ENCODE data around the gene TNF. TPM values are rescaled to one million over a fixed set of nuclear protein-coding genes. Genes with fewer than 3 reads are reported as not detected.

Gene TNF
- total RNA-seq, 1 experiment from 2014 or later: 0.17 TPM

GRCh38 chr6:31573239-31574105, 1.9 kb upstream of the TNF start:
- Histone ChIP-seq H3K9me3 (ENCODE audit: low read depth, low read length, poor library complexity, severe bottlenecking) (no peaks in the 10 kb centered on the region), H3K36me3 (ENCODE audit: insufficient read depth, low read length, poor library complexity, severe bottlenecking) (no peaks in the 10 kb centered on the region), H3K27ac (ENCODE audit: low read depth, low read length, poor library complexity, severe bottlenecking) (no peak overlapping the region), H3K4me1 (ENCODE audit: insufficient read depth, low read length, poor library complexity, severe bottlenecking) (peaks cover 5% of the 10 kb centered on the region), H3K4me3 (ENCODE audit: low read depth, low read length, poor library complexity, severe bottlenecking) (no peak overlapping the region), H3K27me3 (replicated peaks; ENCODE audit: insufficient read depth, low read depth, low read length, poor library complexity) (no peaks in the 10 kb centered on the region)
- intact Hi-C loops (cut with micrococcal nuclease; ENCODE audit: unreplicated experiment): no loop called here
- CTCF ChIA-PET: no interaction called here
- TF ChIP-seq EZH2 (IDR thresholded peaks at IDR 0.05; ENCODE audit: borderline replicate concordance, low read depth, low read length, poor library complexity, severe bottlenecking): no peak
- POLR2A ChIA-PET (ENCODE audit: low non-redundant PET): no interaction called here
- BruUV-seq (replicated peaks): no TSS peak
- DNase-seq (ENCODE audit: low spot score): no peak

GRCh38 chr6:31574106-31575061, 981 bp upstream of the TNF start:
- no peaks in the 10 kb centered on the region for H3K36me3 ChIP-seq (ENCODE audit: insufficient read depth, low read length, poor library complexity, severe bottlenecking)
- ChIA-PET CTCF (no interaction called here), POLR2A (ENCODE audit: low non-redundant PET) (no interaction called here)
- no peaks in the 10 kb centered on the region for H3K9me3 ChIP-seq (ENCODE audit: low read depth, low read length, poor library complexity, severe bottlenecking)
- H3K27me3 ChIP-seq (replicated peaks; ENCODE audit: insufficient read depth, low read depth, low read length, poor library complexity): no peaks in the 10 kb centered on the region
- no peak for TF ChIP-seq EZH2 (IDR thresholded peaks at IDR 0.05; ENCODE audit: borderline replicate concordance, low read depth, low read length, poor library complexity, severe bottlenecking)
- no peak for TF ChIP-seq CTCF (conservative IDR thresholded peaks at IDR 0.05; ENCODE audit: low read depth, low read length)
- H3K4me3 ChIP-seq (ENCODE audit: low read depth, low read length, poor library complexity, severe bottlenecking): no peak overlapping the region
- H3K27ac ChIP-seq (ENCODE audit: low read depth, low read length, poor library complexity, severe bottlenecking): no peak overlapping the region
- DNase-seq (ENCODE audit: low spot score): no peak
- BruUV-seq (replicated peaks): no TSS peak
- peaks cover 5% of the 10 kb centered on the region for H3K4me1 ChIP-seq (ENCODE audit: insufficient read depth, low read length, poor library complexity, severe bottlenecking)
- intact Hi-C loops (cut with micrococcal nuclease; ENCODE audit: unreplicated experiment): no loop called here

GRCh38 chr6:31575952-31576685, 754 bp downstream of the TNF start:
- intact Hi-C loops (cut with micrococcal nuclease; ENCODE audit: unreplicated experiment): no loop called here
- H3K27me3 ChIP-seq (replicated peaks; ENCODE audit: insufficient read depth, low read depth, low read length, poor library complexity): no peaks in the 10 kb centered on the region
- CTCF ChIA-PET: no interaction called here
- no TSS peak for BruUV-seq (replicated peaks)
- peak; percentile 45 for DNase-seq (ENCODE audit: low spot score)
- peaks cover 5% of the 10 kb centered on the region for H3K4me1 ChIP-seq (ENCODE audit: insufficient read depth, low read length, poor library complexity, severe bottlenecking)
- no peak overlapping the region for H3K4me3 ChIP-seq (ENCODE audit: low read depth, low read length, poor library complexity, severe bottlenecking)
- no peaks in the 10 kb centered on the region for H3K36me3 ChIP-seq (ENCODE audit: insufficient read depth, low read length, poor library complexity, severe bottlenecking)
- H3K27ac ChIP-seq (ENCODE audit: low read depth, low read length, poor library complexity, severe bottlenecking): no peak overlapping the region
- no peaks in the 10 kb centered on the region for H3K9me3 ChIP-seq (ENCODE audit: low read depth, low read length, poor library complexity, severe bottlenecking)
- TF ChIP-seq CTCF (conservative IDR thresholded peaks at IDR 0.05; ENCODE audit: low read depth, low read length): no peak
- TF ChIP-seq EZH2 (IDR thresholded peaks at IDR 0.05; ENCODE audit: borderline replicate concordance, low read depth, low read length, poor library complexity, severe bottlenecking): no peak
- POLR2A ChIA-PET (ENCODE audit: low non-redundant PET): no interaction called here

All from A673 (cell line).